ENCODE measurements around the gene NDUFAF4. TPM values are rescaled to one million over a fixed set of nuclear protein-coding genes. Genes with fewer than 3 reads are reported as not detected.

Gene NDUFAF4
- total and polyA plus RNA-seq, 2 of the 13 experiments (the other 11 are each of a cell fraction or from before 2014, with no cell fraction given) = 41.3 to 59.7 TPM

DNA sequence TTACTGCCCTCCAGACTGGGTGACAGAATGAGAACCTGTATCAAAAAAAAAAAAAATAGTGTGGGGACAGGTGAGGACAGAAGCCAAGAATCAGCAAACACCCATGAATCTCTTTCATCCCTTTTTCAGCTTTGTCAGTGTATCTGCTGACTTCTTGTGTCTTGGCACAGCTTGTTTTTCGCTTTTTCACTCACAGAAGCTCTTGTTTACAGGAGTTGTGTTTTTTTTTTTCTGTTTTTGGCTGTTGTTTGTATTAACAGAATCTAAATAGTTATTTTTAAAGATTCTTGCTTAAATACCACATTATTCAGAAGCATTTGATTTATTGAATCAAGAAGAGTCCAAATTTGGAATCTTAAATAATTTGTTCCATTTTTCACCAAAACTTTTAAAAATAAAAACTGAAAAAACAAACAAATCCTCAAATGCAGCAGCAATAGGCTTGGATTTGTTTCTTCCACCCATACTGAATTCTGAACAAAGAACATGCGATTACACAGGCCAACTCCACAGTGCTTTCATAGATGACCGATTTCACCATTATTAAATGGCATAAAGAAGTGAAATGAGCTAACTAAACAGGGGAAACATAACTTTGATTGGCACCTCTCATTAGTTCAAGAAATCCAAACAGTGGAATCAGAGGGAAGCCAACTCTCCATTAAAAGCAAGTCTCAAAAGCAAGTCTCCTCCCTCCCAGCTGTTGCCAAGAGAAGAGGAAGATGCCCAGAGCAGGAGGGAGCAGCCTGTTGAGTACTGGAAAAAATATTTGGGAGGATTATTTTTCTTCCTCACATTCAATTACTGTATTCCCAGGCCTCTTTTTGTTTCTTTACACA lies 33.3 kb downstream of the NDUFAF4 start:
- no peak for ATAC-seq
- CTCF ChIA-PET (ENCODE audit: low intra/inter-chr PET ratio, low total read pairs) = no interaction called here
- TF ChIP-seq, protein P1, sequence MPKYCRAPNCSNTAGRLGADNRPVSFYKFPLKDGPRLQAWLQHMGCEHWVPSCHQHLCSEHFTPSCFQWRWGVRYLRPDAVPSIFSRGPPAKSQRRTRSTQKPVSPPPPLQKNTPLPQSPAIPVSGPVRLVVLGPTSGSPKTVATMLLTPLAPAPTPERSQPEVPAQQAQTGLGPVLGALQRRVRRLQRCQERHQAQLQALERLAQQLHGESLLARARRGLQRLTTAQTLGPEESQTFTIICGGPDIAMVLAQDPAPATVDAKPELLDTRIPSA (CRISPR knock-in tag; IDR thresholded peaks at IDR 0.05; ENCODE audit: borderline replicate concordance) = no peak
- TF ChIP-seq, protein P2, sequence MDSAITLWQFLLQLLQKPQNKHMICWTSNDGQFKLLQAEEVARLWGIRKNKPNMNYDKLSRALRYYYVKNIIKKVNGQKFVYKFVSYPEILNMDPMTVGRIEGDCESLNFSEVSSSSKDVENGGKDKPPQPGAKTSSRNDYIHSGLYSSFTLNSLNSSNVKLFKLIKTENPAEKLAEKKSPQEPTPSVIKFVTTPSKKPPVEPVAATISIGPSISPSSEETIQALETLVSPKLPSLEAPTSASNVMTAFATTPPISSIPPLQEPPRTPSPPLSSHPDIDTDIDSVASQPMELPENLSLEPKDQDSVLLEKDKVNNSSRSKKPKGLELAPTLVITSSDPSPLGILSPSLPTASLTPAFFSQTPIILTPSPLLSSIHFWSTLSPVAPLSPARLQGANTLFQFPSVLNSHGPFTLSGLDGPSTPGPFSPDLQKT (CRISPR knock-in tag; IDR thresholded peaks at IDR 0.05; ENCODE audit: borderline replicate concordance) = no peak
- TF ChIP-seq POGZ (CRISPR knock-in tag; IDR thresholded peaks at IDR 0.05) (no peak), KLF12 (CRISPR knock-in tag; IDR thresholded peaks at IDR 0.05; ENCODE audit: borderline replicate concordance) (no peak), THYN1 (CRISPR knock-in tag; IDR thresholded peaks at IDR 0.05; ENCODE audit: borderline replicate concordance, low read depth) (no peak), SOX6 (IDR thresholded peaks at IDR 0.05) (no peak), SOX6 (CRISPR knock-in tag; IDR thresholded peaks at IDR 0.05) (no peak), ZNF232 (CRISPR knock-in tag; IDR thresholded peaks at IDR 0.05; ENCODE audit: borderline replicate concordance) (no peak), NONO (IDR thresholded peaks at IDR 0.05) (no peak), NONO (CRISPR knock-in tag; conservative IDR thresholded peaks at IDR 0.05) (no peak), SNAI1 (CRISPR knock-in tag; IDR thresholded peaks at IDR 0.05; ENCODE audit: borderline replicate concordance) (no peak), ZNF337 (CRISPR knock-in tag; IDR thresholded peaks at IDR 0.05; ENCODE audit: borderline replicate concordance, low read depth) (no peak), ZNF644 (CRISPR knock-in tag; IDR thresholded peaks at IDR 0.05; ENCODE audit: low read depth) (no peak)
- TF ChIP-seq, protein P3, sequence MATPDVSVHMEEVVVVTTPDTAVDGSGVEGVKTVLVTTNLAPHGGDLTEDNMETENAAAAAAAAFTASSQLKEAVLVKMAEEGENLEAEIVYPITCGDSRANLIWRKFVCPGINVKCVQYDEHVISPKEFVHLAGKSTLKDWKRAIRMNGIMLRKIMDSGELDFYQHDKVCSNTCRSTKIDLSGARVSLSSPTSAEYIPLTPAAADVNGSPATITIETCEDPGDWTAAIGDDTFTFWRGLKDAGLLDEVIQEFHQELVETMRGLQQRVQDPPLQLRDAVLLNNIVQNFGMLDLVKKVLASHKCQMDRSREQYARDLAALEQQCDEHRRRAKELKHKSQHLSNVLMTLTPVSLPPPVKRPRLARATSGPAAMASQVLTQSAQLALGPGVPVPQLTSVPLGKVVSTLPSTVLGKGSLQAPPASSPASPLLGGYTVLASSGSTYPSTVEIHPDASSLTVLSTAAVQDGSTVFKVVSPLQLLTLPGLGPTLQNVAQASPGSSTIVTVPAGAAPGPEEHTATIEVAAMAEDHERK (CRISPR knock-in tag; IDR thresholded peaks at IDR 0.05; ENCODE audit: low read depth) = no peak
- TF ChIP-seq, protein P4, sequence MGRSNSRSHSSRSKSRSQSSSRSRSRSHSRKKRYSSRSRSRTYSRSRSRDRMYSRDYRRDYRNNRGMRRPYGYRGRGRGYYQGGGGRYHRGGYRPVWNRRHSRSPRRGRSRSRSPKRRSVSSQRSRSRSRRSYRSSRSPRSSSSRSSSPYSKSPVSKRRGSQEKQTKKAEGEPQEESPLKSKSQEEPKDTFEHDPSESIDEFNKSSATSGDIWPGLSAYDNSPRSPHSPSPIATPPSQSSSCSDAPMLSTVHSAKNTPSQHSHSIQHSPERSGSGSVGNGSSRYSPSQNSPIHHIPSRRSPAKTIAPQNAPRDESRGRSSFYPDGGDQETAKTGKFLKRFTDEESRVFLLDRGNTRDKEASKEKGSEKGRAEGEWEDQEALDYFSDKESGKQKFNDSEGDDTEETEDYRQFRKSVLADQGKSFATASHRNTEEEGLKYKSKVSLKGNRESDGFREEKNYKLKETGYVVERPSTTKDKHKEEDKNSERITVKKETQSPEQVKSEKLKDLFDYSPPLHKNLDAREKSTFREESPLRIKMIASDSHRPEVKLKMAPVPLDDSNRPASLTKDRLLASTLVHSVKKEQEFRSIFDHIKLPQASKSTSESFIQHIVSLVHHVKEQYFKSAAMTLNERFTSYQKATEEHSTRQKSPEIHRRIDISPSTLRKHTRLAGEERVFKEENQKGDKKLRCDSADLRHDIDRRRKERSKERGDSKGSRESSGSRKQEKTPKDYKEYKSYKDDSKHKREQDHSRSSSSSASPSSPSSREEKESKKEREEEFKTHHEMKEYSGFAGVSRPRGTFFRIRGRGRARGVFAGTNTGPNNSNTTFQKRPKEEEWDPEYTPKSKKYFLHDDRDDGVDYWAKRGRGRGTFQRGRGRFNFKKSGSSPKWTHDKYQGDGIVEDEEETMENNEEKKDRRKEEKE (IDR thresholded peaks at IDR 0.05) = no peak
- TF ChIP-seq, protein P5, sequence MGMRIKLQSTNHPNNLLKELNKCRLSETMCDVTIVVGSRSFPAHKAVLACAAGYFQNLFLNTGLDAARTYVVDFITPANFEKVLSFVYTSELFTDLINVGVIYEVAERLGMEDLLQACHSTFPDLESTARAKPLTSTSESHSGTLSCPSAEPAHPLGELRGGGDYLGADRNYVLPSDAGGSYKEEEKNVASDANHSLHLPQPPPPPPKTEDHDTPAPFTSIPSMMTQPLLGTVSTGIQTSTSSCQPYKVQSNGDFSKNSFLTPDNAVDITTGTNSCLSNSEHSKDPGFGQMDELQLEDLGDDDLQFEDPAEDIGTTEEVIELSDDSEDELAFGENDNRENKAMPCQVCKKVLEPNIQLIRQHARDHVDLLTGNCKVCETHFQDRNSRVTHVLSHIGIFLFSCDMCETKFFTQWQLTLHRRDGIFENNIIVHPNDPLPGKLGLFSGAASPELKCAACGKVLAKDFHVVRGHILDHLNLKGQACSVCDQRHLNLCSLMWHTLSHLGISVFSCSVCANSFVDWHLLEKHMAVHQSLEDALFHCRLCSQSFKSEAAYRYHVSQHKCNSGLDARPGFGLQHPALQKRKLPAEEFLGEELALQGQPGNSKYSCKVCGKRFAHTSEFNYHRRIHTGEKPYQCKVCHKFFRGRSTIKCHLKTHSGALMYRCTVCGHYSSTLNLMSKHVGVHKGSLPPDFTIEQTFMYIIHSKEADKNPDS (CRISPR knock-in tag; IDR thresholded peaks at IDR 0.05) = no peak

More for the DNA sequence above, 33.3 kb downstream of the NDUFAF4 start:
- no peak overlapping the region for H2AFZ ChIP-seq (ENCODE audit: low read length)
- no peaks in the 10 kb centered on the region for H3K4me1 ChIP-seq (ENCODE audit: insufficient read depth, low read length)
- no peaks in the 10 kb centered on the region for H3K9me3 ChIP-seq (ENCODE audit: low read length)
- FAIRE-seq (no peak), DNase-seq (ENCODE audit: low spot score) (no peak)
- 0 out of 5 replicates have a peak, but pooled peaks cover 0 to 1% of the 10 kb centered on the region in 2 experiments for H3K27me3 ChIP-seq (ENCODE audit: control insufficient read depth in 1 of 2, insufficient read depth in 2 of 2, low read length in 2 of 2)
- H4K20me1 ChIP-seq (ENCODE audit: insufficient read depth, low read length) = no peaks in the 10 kb centered on the region
- H3K9ac ChIP-seq (ENCODE audit: insufficient read depth, low read depth, low read length) = no peak overlapping the region
- H3K79me2 ChIP-seq (ENCODE audit: insufficient read depth, low read length) = no peaks in the 10 kb centered on the region
- no peak overlapping the region for H3K4me2 ChIP-seq (ENCODE audit: low read depth, low read length)
- intact Hi-C loops (cut with micrococcal nuclease; ENCODE audit: unreplicated experiment) = no loop called here
- H3K27ac ChIP-seq (ENCODE audit: extremely low read length, insufficient read depth, low read length) = no peak overlapping the region
- no peak overlapping the region for H3K4me3 ChIP-seq (replicated peaks in 1 of 3; ENCODE audit: insufficient read depth in 1 of 3, low read depth in 2 of 3, low read length in 3 of 3)
- no TSS peak for BruUV-seq (replicated peaks)
- in situ Hi-C loops (cut with HindIII; ENCODE audit: extremely low pct_ligation_motif_present, low pct_unique_long_range_greater_than_20kb) = no loop called here
- WGBS (ENCODE audit: low lambda C conversion rate) = 0% methylated on average over 3 of the region's 3 CpGs
- H3K36me3 ChIP-seq (replicated peaks in 1 of 2; ENCODE audit: control insufficient read depth in 1 of 2, insufficient read depth in 2 of 2, low read length in 2 of 2) = no peaks in the 10 kb centered on the region
- POLR2A ChIA-PET = no interaction called here

All from HepG2 (cell line).